ENCODE results near the gene SIGLEC14. TPM values are rescaled to one million over a fixed set of nuclear protein-coding genes. Genes with fewer than 3 reads are reported as not detected.
"Not testable (repeated sequence)": the region's sequence is repeated elsewhere in the genome, so short reads cannot be mapped to it uniquely, and the experiment has no call there.

The SIGLEC14 gene
- polyA plus RNA-seq, 4 donors, result 0.91 to 1.6 (median 1.5) TPM; not detected in 1

DNA sequence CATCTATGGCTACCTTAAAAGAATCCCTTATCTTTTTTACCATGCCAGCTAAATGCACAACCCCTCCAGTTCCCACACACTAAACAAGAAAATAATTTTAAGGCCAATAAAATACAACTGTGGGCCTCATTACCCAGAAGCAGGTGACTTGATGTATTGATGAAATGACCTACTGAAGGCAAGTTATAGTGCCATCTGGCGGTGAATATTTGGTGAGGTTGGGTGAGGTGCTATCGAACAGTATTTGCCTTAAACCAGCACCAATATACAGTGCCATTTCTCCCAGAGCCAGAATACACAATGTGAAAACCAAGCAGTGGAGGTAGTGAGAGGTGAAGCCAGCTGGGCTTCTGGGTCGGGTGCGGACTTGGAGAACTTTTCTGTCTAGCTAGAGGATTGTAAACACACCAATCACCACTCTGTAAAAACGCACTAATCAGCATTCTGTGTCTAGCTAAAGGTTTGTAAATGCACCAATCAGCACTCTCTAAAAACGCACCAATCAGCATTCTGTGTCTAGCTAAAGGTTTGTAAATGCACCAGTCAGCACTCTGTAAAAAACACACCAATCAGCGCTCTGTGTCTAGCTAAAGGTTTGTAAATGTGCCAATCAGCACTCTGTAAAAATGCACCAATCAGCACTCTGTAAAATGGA is 29.4 kb upstream of the SIGLEC14 start:
- DNase-seq (ENCODE audit: low read depth in 4 of 4, low spot score in 3 of 4), result not testable (repeated sequence)

DNA sequence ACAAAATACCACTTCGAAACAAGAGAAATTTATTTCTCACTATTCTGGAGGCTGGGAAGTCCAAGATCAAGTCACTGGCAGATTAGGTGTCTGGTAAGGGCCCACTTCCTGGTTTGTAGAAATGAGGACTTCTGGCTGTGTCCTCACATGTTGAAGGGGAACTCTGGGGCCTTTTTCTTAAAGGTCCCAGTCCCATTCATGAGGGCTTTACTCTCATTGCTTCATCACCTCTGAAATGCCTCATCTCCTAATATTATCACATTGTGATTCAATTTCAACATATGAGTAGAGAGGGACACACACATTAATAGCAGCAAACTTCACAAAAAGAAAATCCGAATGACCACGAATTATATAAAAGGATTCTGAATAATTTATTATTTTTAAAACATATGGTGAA is 21.6 kb upstream of the SIGLEC14 start:
- no peak for DNase-seq (ENCODE audit: low read depth in 4 of 4, low spot score in 3 of 4)

DNA sequence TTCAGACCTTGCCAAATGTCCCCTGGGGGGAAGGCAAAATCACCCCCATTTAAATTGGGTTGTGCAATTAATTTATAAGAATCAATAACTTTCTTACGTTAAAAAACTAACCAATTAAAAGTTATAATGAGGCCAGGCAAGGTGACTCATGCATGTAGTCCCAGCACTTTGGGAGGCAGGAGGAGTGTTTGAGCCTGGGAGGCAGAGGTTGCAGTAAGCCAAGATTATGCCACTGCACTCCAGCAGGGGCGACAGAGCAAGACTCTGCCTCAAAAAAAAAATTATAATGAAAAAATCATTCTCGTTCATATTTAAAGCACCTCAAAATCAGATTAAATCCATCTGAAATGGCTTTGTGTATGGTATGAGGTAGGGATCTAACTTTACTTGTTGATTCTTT is 18.4 kb upstream of the SIGLEC14 start:
- DNase-seq (ENCODE audit: low read depth in 4 of 4, low spot score in 3 of 4), result no peak

DNA sequence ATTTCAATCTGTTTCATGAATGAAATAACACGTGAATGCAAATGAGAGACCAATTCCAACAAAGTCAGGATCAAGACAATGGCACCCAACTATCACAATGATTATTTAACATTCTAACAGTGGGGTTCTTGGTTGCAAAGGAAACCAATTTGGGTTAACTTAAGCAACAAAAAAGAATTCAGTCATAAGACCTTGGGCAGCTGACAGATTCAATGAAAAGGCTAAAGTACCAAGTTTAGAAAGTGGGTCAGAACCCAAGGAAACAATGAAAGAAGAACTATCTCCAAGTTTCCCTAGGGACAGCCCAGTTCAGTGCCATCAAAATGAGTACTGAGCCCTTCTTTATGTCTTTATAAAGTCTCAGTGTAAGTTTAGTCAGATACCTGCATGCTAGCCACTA is 17.5 kb upstream of the SIGLEC14 start:
- DNase-seq (ENCODE audit: low read depth in 4 of 4, low spot score in 3 of 4), result no peak

DNA sequence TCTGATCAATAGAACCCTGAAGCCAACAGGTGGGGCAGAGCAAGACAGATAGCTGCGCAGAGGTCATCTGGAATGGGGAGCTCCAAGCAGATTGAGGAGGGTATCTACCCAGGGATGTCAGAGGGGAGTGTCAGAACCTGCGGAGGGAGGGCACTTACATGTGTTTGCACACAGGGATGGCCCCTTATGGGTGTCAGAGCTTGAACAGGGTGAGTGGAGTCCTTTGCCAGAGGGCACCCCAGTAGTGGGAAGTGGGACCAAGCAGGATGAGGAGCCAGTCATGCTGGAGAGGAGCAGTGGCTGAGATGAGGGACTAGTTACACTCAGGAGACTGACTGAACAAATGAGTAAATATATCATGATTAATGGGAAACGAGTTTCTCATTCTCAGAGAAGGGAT is 17.0 kb upstream of the SIGLEC14 start:
- no peak for DNase-seq (ENCODE audit: low read depth in 4 of 4, low spot score in 3 of 4)

DNA sequence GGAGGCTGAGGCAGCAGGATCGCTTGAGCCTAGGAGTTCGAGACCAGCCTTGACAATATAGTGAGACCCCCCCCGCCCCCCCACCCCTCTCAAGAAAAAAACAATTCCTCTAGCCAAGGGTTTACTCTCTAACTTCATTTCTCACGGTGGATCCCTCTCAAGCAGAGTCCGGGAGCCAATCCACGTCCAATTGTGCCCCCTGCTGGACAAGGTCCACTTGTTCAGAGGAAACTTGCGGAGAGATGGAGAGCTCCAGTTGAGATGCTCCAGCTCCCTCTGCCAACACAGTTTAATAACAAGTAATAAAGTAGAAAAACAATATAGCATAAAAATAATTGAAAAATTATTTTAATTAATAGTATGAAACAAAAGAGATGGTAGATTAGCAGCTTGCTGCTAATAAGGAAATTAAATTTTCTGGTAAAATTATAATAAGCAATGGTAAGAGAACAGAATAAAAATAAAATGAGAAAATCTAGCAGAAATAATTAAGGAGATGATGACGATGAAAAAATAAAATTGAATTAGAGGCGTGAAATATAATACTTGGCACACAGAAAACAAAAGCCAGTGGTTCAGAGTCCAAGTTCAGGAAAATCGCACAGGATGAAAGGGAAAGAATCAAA is 14.5 kb upstream of the SIGLEC14 start:
- DNase-seq (ENCODE audit: low read depth in 4 of 4, low spot score in 3 of 4), result peak; percentile 64 to 78 (median 68)

DNA sequence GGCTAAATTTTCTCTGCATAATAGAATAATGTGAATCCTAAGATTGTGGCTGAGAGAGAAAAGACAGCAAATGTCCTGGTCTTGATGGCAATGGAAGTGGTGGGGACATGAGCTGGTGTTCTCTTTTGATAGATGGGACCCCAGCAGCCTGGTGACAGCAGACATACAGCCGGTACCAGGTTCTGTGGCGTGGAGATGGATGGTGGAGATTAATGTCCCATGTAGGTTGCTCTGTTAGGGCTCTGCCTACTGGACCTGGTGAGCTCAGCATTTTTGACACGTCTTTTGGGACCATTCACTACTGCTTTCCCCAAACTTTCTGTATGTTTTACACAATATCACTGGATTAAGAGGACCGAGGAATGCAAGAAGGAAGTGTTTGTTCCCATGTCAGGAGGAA is 8.2 kb upstream of the SIGLEC14 start:
- DNase-seq (ENCODE audit: low read depth in 4 of 4, low spot score in 3 of 4), result no peak

DNA sequence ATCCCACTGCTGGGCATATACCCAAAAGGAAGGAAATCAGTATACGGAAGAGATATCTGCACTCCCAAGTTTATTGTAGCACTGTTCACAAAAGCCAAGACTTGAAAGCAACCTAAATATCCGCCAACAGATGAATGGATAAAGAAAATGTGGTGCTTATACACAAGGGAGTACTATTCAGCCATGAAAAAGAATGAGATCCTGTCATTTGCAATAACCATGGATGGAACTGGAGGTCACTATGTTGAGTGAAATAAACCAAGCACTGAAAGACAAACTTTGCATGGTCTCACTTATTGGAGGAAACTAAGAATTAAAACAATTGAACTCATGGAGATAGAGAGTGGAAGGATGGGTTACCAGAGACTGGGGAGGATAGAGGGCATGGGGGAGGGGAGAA is 6.5 kb upstream of the SIGLEC14 start:
- DNase-seq (ENCODE audit: low read depth in 4 of 4, low spot score in 3 of 4), result no peak

DNA sequence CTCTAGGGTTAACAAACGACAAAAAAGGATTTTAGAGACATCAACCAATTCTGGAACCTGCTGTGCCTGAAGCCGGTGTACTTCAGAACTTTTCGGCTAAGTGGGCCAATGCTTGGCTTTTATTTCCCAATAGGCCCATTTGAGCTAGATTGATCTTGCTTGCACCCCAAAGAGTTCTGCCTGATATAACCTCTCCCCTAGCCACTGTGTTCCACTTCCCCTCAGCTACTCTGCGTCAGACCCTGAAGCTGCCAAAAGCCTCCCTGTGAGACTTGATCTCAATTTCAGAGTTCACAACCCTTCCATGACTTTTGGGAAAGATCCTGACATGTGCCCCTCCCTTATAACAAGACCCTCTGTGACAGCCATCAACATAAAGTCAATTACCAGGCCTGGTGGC is 5.6 kb upstream of the SIGLEC14 start:
- no peak for DNase-seq (ENCODE audit: low read depth in 4 of 4, low spot score in 3 of 4)

DNA sequence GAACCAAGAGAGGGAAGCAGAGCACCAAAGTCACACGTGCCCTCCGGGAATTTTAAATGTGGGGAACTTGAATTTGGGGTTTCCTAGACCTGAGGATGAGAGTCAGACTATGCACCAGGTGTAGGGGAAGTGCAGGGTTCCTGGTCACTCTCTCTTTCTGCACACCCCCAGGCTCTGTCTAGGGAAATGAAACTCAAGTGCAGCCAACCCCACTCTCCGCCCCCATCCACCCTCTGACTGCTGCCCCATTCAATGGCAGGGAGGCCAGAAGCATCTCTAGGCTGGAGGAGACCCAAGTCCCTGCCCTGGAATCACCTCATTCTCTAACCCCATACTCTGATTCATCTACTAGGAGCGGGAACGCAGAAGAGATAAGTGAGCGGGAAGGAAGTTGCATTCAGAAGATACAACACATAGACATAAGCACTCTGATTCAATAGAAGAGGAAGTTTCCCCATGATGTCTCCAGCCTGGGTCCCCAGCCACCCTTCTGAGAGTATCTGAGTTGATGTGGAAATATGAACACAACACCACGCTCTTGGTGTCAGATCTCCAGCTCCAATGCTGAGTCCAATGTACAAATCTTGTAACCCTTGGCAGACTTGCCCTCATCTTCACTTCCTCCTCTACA is 4.7 kb upstream of the SIGLEC14 start:
- no peak for DNase-seq (ENCODE audit: low read depth in 4 of 4, low spot score in 3 of 4)

DNA sequence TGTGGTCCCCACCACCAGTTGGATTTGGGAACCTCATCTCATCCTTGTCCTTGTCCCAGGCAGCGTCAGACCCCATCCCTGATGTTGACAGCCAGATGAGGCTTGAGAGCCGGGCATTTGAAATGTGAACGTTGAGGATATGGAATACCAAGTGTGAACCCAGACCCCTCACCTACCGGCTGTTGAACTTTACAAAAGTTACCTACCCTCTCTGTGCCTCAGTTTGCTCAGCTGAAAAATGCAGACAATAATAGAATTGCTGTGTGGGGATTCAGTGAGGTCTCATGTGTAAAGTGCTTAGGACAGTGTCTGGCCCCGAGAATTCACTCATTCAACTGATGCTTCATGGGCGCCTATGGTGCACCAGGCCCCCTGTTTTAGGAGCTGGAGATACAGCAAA is 693 bp upstream of the SIGLEC14 start:
- no peak for DNase-seq (ENCODE audit: low read depth in 4 of 4, low spot score in 3 of 4)

DNA sequence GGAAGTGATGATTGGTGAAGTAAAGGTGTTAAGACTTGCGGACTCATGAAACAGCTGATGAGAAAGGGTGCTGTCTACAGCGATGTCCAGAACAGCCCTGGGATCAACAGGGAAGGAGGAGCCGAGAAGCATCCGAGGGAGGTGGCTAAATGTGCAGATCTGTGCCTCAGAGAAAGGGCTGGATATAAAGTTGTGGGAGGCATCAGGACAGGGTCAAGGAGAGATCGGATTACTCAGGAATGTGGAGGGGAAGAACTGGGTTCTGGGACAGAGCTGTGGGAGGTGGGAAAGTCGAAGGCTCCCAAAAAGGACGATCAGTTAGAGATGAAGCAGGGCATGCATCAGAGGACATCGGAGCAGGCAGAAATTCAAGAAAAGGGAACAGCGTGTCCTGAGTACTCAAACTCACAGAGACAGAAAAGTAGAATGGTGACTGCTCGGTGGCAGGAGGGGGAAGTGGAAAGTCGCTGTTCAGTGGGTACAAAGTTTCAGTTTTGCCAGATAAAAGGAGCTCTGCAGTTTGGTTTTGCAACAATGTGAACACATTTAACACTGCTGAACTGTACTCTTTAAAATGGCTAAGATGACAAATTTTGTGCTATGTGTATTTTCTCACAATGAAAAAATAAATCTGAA is 1.9 kb downstream of the SIGLEC14 start:
- DNase-seq (ENCODE audit: low read depth in 4 of 4, low spot score in 3 of 4), result no peak

DNA sequence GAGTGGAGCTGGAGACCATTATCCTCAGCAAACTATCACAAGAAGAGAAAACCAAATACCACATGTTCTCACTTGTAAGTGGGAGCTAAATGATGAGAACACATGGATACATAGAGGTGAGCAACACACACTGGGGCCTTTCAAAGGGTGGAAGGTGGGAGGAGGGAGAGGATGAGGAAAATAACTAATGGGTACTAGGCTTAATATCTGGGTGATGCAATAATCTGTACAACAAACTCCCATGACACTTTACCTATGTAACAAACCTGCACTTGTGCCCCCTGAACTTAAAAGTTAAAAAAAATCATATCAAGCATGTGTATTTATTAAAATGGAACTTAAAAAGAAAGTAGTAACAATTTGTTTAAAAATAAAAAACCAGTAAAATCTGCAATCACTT is 5.0 kb downstream of the SIGLEC14 start:
- DNase-seq (ENCODE audit: low read depth in 4 of 4, low spot score in 3 of 4), result no peak

DNA sequence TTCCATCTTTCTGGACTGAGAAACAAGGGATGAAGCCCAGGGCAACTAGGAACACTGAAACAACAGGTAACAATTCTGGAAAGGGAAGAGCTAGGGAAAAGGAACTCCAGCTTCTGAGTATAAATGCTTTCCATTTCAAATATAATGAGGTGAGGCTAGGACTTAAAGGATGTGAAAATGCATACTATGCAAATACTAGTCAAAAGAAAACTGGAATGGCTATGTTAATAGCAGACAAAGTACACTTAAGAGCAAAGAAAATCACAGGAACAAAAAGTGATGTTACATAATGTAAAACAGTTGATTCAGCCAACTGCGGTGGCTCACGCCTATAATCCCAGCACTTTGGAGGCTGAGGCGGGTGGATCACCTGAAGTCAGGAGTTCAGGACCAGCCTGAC is 6.2 kb downstream of the SIGLEC14 start:
- no peak for DNase-seq (ENCODE audit: low read depth in 4 of 4, low spot score in 3 of 4)

DNA sequence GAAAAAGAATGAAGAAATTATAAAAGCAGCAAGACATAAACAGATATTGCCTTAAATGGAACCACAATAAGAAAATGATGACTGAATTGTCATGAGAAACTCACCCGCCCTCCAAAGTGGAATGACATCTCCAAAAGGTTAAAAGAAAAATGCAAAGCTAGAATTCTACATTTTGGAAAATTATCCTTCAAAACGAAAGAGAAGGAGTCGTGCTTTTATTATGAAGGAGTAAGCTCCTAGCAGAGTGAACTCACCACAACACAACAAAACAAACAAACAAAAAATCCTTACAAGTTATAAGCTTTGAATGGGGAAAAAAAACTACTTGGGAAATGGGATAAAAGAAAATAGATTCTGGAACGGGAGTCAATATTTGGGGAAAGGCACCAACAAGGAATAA is 6.7 kb downstream of the SIGLEC14 start:
- DNase-seq (ENCODE audit: low read depth in 4 of 4, low spot score in 3 of 4), result no peak

DNA sequence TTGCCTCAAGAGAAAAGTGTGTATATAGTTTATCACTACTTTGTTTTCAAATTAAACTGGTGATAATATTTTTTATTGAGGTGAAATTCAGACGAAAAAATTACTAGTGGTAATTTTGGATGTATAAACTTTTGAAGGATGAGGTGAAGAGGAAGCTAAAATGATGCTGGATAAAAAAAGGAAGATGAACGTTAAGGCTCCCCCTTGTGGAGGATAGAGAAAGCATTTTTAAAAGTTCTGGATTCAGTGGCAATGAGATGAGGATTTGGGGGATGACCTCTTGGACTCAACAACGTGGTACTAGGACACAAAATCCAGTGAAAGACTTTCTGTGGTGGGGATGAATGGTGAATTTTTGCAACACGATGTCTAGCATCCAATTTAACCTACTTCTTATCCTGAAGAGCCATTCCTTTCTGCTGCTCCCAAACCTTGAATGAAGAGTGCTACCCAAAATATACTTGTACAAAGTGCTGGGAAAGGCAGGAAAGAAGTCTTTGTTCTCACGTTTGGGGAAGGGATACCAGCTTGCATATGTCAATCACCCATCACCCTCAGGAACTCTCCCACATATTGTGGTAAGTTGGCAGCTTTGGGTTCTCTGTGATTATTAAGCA is 9.2 kb downstream of the SIGLEC14 start:
- DNase-seq (ENCODE audit: low read depth in 4 of 4, low spot score in 3 of 4), result no peak

DNA sequence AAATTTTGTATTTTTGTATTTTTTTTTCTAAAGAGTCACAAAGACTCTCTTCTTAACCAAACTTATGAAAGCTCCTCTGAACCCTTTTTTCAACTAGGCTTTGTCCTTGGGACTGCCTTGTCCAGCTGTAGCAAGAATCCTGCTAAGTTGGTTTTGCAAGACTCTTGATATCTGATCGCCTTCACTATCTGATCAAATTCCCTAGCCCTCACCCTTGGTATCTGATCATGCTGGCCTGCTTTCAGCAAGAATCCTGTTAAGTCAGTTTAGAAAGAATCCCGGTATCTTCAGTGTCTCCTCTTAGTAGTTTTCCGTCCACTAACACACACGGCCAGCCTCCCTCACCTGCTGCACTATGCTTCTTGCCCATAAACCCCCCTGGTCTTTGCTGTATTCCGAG is 14.5 kb downstream of the SIGLEC14 start:
- no peak for DNase-seq (ENCODE audit: low read depth in 4 of 4, low spot score in 3 of 4)

DNA sequence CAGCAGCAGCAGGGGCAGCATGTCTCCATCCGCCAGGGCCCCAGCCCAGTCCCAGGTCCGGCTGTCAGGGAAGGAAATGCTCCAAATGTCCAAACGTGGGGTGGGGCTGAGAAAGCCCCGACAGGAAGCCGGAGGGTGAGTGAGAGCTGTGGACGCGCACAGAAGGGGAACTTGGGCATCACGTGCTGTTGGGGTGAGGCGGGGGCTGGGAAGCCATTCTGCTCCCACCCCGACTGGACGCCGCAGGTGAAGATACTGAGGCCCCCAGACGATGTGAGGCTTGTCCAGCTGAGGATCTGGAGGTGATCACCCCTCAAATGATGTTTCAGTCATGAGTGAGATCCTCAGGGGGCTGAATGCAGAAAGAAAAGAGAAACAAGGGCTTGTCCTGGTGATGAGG is 16.3 kb downstream of the SIGLEC14 start, which contains the start of gene SIGLEC5:
Gene SIGLEC5 (minus strand): TSS at position 87 of the 400 bp plus-strand sequence. CDS start 66 bp downstream, at position 21.
- DNase-seq (ENCODE audit: low read depth in 4 of 4, low spot score in 3 of 4), result not testable (repeated sequence)

DNA sequence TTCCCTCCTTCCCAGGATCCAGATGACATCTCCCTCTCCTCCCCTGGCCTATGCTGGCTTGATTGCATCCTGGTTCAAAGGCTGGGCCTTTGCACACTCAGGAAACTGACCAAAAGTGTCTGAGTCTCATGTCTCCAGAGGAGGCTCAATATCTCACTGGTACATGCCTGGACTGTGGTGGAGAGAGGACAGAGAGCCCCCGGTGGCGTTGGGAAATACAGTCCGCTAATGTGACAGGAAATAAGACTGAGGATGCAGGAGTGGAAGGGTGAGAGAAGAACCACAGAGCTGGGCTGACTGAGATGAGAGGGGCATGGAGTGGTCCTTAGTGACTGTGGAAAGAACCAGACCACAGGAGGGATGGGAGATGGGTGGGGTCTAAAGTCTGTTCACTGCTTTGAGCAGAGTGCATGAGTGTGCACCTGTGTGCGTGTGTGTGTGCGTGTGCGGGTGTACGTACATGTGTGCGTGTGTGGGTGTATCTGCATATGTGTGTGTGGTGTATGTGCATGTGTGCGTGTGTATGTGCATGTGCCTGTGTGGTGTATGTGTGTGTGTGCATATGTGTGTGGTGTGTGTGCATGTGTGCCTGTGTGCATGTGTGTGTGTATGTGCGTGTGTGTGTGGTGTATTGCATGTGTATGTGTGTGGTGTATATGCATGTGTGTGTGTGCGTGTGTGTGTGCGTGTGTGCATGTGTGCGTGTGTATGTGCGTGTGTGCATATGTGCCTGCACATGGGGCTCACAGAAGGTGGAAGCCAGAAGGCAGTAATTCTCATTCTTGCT is 18.3 kb downstream of the SIGLEC14 start:
- DNase-seq (ENCODE audit: low read depth in 4 of 4, low spot score in 3 of 4), result no peak

DNA sequence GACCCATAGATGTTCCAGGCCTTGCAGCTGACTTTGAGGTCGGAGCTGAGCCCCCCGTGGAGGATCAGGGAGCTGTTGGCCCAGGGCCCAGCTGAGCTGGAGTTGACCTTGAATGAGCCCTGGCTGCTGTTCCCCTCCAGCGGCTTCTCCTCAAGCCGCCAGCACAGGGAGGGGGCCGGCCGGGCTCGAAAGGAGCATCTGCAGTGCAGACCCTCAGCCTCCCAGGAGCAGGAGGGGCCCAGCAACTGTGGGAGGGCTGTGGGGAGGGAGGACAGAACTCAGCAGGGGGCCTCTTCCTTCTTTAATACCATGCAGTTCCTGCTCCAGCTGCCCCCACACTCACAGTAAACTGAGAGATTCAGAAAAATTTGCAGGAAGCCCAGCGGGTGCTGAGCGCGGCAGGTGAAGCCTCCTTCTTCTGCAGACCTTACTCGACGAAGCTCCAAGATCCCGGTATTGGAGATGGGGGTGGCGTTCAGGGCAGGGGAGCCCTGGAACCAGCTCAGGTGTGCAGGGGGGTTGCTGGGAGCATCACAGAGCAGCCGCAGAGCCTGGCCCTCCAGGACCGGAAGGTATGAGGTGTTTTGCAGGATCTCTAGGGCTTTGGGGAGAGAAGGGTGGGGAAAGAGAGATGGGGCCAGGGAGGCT is 19.0 kb downstream of the SIGLEC14 start:
- no peak for DNase-seq (ENCODE audit: low read depth in 4 of 4, low spot score in 3 of 4)
